AG09319 (cell line): ENCODE data around the gene ZNF75A.

Source experiments
- DNase-seq: peaks from one replicate; pipeline ENCODE4 v3.0.0-alpha.2; 2010; ENCODE audit warnings: low read depth; ENCODE audit errors: extremely low read depth
- TF ChIP-seq, protein P1 (sequence below): IDR thresholded peaks from 2 replicates; pipeline ENCODE4 v1.5.1; 2011; ENCODE audit warnings: low read depth, mild to moderate bottlenecking, inconsistent platforms, low read length, moderate library complexity

ZNF75A gene

DNA sequence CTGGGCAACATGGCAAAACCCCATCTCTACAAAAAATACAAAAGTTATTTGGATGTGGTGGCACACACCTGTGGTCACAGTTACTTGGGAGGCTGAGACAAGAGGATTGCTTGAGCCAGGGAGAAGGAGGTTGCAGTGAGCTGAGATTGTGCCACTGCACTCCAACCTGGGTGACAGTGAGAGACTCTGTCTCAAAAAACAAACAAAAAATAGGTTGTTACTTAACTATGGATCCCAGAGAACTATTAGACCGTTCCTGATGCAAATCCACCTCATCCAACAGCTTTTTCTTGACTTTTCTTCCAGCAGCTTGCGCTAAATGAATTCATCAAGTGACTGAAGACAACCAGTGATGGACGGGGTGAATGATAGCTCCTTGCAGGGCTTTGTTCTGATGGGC is 50.3 kb downstream of the ZNF75A start, which contains the start of gene OR2C1:
TSS of gene OR2C1 (plus strand) at position 301 of the 400 bp plus-strand sequence. CDS start at position 353, 52 bp downstream.
- TF ChIP-seq, protein P1, sequence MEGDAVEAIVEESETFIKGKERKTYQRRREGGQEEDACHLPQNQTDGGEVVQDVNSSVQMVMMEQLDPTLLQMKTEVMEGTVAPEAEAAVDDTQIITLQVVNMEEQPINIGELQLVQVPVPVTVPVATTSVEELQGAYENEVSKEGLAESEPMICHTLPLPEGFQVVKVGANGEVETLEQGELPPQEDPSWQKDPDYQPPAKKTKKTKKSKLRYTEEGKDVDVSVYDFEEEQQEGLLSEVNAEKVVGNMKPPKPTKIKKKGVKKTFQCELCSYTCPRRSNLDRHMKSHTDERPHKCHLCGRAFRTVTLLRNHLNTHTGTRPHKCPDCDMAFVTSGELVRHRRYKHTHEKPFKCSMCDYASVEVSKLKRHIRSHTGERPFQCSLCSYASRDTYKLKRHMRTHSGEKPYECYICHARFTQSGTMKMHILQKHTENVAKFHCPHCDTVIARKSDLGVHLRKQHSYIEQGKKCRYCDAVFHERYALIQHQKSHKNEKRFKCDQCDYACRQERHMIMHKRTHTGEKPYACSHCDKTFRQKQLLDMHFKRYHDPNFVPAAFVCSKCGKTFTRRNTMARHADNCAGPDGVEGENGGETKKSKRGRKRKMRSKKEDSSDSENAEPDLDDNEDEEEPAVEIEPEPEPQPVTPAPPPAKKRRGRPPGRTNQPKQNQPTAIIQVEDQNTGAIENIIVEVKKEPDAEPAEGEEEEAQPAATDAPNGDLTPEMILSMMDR = no peak
- DNase-seq = no peak

DNA sequence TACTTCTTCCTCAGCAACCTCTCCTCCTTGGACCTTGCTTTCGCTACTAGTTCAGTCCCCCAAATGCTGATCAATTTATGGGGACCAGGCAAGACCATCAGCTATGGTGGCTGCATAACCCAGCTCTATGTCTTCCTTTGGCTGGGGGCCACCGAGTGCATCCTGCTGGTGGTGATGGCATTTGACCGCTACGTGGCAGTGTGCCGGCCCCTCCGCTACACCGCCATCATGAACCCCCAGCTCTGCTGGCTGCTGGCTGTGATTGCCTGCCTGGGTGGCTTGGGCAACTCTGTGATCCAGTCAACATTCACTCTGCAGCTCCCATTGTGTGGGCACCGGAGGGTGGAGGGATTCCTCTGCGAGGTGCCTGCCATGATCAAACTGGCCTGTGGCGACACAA is 50.8 kb downstream of the ZNF75A start:
- DNase-seq = no peak
- TF ChIP-seq, protein P1 = no peak

DNA sequence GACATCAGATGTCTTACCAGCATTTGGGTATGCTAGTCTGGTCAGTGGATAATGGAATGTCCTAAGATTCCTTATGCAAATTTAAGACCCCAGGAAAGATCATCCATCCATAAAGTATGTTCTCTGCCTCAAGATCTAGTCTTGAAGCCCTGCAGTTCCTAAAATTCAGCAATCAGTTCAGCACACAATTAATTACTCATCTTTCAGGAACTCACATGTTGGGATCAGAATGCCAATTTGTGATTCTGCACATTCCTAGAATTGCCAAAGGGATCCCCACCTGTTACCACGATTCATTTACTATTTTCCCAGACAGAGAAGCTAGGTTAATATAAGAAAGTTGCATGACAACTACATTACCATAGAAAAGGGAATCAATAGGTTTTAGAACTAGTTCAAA is 53.6 kb downstream of the ZNF75A start:
- TF ChIP-seq, protein P1 = no peak
- no peak for DNase-seq

DNA sequence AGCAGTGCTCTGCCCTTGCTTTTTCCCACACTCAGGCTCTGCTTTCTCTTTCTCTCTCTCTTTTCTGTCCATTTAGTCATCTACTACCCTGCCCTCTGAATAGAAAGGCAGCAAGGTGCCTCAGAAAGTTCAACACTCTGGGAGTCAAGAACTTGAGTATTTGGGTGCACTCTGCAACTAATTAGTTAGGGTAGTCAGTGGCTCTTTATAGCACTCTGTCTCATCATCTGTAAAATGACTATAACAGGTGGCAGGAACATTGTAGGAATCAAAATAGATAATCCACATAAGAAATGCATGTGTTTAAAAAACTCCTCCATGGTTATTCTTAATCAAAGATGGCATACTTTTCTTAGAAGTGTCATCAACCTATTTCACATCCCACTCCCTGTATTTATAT is 57.6 kb downstream of the ZNF75A start:
- TF ChIP-seq, protein P1 = no peak
- no peak for DNase-seq

DNA sequence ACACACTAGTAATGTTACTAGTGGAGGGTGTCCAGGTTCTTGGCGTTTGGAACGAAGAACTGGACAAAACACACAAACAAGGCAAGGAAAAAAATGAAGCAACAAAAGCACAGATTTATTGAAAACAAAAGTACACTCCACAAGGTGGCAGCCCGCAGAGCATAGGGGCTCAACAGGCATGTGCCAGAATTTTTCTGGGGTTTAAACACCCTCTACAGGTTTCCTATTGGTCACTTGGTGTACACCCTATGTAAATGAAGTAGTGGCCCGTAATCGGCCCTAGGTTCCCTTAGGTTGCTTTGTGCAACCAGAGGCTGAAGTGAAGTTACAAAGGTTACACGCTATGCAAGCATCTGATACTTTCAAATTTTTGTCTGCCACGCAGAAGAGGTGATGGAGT is 58.5 kb downstream of the ZNF75A start:
- TF ChIP-seq, protein P1 = no peak
- DNase-seq = no peak

DNA sequence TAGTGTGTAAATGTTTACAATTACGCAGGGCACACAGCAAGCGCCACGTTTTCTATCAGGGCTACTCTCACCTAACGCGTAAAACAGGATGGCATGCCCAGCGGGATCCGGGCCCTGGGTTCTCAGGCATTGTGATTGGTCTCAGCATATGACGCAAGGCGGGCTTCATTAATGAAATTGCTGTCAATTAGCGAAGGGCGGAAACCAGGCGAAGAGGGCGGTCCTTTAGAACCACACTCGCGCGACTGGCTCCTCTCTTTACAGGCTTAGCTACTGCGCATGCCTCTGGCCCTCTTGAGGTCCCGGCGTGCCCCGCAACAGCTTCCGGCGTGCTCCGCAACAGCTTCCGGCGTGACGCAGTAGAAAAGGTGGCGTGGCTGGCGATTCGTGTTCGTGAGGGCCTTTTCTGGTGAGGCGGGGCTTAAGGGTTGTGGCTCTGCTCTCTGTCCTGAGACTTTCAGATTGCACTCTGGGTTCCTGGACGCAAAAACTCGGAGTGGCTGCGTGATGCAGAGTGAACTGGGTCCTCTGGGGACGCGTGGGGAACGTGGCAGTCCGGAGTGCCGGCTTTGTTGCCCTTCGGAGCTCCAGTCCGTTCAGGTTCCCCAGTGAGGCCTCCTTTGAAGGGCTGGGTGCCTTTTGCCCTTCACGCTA is 59.6 kb downstream of the ZNF75A start:
- TF ChIP-seq, protein P1 = no peak
- peak; percentile 90 for DNase-seq
